Breast epithelium (tissue), 3 donors: ENCODE measurements around the gene TAF5L.

ENCODE experiments used
- POLR2A ChIP-seq: fragments of 450-650 bp; IDR thresholded peaks from one replicate; pipeline ENCODE4 v1.6.1; 2016; ENCODE audit warnings: antibody characterized with exemption, mild to moderate bottlenecking, moderate library complexity
- TF ChIP-seq, protein P1 (sequence below), 3 donors: fragments of 450-650 bp; IDR thresholded peaks; one replicate each; pipeline ENCODE4 v1.5.1; 2016 to 2017; ENCODE audit warnings: antibody characterized with exemption in 3 of 3, mild to moderate bottlenecking in 3 of 3, moderate library complexity in 3 of 3

- TF ChIP-seq, protein P1, sequence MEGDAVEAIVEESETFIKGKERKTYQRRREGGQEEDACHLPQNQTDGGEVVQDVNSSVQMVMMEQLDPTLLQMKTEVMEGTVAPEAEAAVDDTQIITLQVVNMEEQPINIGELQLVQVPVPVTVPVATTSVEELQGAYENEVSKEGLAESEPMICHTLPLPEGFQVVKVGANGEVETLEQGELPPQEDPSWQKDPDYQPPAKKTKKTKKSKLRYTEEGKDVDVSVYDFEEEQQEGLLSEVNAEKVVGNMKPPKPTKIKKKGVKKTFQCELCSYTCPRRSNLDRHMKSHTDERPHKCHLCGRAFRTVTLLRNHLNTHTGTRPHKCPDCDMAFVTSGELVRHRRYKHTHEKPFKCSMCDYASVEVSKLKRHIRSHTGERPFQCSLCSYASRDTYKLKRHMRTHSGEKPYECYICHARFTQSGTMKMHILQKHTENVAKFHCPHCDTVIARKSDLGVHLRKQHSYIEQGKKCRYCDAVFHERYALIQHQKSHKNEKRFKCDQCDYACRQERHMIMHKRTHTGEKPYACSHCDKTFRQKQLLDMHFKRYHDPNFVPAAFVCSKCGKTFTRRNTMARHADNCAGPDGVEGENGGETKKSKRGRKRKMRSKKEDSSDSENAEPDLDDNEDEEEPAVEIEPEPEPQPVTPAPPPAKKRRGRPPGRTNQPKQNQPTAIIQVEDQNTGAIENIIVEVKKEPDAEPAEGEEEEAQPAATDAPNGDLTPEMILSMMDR (IDR thresholded peaks at IDR 0.05): no peak
- no peak for TF ChIP-seq POLR2A
Observed at GRCh38 chr1:229593800-229594199, 32.1 kb downstream of the TAF5L start.
